HG02763 (cell line): ENCODE measurements around the gene SCCPDH.

Experiments
- ATAC-seq: cut with Tn5 transposase; IDR thresholded peaks from one replicate; pipeline ENCODE4 v1.9.1; 2021; ENCODE audit warnings: mild to moderate bottlenecking, moderate library complexity; ENCODE audit not compliant: unreplicated experiment

The SCCPDH gene

GRCh38 chr1:246748006-246748405, 23.8 kb downstream of the SCCPDH start:
- ATAC-seq: no peak

- no peak for ATAC-seq
Measured at GRCh38 chr1:246748867-246749266, 24.7 kb downstream of the SCCPDH start.

GRCh38 chr1:246750752-246751151, 26.5 kb downstream of the SCCPDH start:
- ATAC-seq: no peak

- ATAC-seq: peak; percentile 82
Measured at GRCh38 chr1:246753670-246754535, 29.7 kb downstream of the SCCPDH start.

DNA sequence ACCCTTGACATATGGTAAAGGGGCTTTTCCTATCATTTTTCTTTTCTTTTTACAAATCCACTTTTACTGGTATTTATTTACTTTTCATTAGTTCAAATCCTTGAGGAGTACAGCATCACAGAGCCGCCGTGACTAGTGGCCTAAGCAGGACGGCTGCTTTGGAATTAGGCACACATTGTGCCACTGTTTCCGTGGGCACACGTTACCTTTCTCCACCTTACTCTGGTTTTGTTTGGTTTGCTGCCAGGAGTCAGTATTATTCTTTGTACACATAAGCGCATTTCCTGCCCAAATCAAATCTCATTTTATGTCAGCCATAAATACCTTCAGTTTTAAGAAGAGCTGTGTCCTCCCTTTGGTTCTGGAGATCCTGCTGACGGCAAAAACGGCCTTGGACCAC, 31.2 kb downstream of the SCCPDH start:
- ATAC-seq: no peak

DNA sequence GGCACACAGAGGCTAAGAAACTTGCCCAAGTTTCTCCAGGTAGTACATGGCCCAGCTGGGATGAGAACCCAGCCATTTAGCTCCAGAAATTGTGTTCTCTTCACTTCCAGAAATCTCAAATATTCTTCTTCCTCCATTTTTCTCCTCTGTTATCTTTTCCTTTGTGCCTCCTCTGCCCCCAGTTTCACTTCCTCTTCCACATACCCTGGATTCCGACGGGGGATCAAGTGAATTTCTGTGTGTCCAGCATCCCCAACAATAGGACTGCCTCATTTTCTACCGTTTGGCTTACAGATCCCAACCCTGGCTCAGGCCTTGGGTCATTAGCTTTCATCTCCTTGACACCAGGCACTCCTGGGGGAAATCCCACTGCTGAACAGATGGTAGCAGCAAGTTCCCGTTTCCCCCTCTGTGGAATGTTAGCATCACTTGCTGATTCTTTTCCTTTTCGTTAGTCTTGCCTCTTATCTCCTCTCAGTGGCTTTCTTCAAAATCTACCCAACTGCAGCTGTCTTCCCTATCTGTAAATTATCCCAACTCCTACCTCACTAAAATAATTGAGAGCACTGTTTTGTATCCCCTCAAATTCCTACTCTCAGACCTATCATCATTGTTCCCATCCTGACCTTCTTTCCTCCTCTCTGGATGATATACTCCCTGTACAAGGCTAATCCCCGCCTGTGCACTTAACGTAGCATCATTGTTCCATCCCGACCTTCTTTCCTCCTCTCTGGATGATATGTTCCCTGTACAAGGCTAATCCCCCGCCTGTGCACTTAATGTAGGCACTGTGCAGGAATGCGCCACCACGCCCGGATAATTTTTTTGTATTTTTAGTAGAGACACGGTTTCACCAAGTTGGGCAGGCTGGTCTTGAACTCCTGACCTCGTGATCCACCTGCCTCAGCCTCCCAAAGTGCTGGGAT, 36.5 kb downstream of the SCCPDH start:
- ATAC-seq: no peak

GRCh38 chr1:246761396-246761795, 37.2 kb downstream of the SCCPDH start:
- ATAC-seq: no peak

DNA sequence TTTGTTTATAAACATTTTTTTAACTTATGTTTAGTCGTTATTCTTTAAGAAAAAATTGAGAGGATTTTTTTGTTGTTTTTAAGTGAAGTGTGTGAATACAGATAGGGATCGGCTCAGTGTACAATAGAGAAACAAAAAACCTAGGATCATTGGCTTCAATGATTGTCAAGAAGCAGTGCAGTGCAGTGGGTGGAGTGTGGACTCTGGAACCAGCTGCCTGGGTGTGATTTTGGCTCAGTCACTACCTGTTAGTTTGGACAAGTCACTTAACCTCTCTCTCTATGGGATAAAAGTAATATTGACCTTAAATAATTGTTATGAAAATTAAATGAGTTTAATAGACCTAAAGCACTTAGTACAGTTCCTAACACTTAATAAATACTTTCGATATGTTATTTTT, 41.3 kb downstream of the SCCPDH start:
- ATAC-seq: no peak

DNA sequence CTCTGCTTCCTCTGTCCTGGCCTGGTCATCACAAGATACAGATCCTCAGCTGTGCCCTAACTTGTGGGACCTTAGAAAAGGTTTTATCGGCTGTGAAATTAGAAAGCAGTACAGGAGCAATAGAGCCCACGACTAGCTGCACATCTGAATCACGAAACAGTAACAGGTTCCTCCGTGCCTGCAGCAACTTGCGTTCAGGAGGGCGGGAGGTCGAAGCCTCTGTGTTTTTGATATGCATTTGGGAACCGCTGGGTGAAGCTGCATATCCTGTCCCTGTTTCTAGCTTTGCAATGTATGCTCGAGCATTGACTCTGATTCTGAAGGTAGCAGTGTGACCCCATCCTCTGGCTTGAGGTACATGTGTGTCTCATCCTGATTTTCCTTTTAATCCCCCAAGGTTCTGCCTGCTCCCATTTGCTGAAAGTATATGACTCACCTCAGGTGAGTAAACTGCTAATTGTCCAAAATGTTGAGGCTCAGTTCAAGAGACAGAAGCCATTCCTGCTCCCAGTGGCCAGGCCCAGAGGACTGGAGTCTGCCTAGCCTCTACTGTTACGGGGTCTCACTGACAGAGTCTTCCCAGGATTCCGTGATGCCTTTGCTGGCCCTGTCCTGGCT, 44.3 kb downstream of the SCCPDH start:
- ATAC-seq: no peak

- no peak for ATAC-seq
Measured at GRCh38 chr1:246769306-246769705, 45.1 kb downstream of the SCCPDH start.

DNA sequence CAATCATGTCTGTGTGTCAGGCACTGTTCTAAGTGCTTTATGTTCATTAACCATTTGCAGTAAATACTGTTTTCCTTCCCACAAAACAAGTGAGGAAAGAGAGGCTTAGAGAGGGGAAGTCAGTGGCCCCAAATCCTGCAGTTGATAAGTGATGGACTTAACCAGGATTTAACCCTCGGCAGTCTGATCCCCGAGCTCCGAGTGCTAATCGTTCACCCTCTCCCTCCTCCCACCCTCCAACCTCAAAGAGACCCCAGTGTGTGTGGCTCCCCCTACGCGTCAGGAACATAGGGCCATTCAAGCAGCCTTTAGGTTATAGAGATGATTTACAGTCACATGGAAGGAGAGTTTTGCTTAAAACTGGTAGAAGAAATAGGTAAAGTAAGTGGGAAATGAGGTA, 47.2 kb downstream of the SCCPDH start:
- no peak for ATAC-seq

- no peak for ATAC-seq
Measured at GRCh38 chr1:246772686-246773085, 48.5 kb downstream of the SCCPDH start.

DNA sequence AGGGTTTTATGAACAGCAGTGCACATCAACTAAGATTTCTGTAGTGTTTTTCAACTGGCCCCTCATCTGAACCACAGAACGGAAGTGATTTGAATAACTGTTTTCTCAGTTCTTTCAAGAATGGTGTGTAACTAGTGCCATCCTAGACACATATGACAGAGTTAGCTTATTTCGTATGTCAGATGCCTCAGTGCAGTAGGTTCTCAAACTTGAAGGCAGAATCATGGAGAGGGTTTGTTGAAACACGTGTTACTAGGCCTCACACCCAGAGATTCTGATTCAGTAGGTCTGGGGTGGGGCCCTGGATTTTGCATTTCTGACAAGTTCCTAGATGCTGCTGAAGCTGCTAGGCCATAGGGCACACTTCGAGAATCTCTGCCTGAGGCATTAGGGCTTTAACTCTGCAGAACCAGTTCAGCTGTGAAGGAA, 49.0 kb downstream of the SCCPDH start:
- ATAC-seq: peak; percentile 98

GRCh38 chr1:246775531-246776385, 51.5 kb downstream of the SCCPDH start:
- no peak for ATAC-seq

GRCh38 chr1:246776923-246777322, 52.7 kb downstream of the SCCPDH start:
- no peak for ATAC-seq

DNA sequence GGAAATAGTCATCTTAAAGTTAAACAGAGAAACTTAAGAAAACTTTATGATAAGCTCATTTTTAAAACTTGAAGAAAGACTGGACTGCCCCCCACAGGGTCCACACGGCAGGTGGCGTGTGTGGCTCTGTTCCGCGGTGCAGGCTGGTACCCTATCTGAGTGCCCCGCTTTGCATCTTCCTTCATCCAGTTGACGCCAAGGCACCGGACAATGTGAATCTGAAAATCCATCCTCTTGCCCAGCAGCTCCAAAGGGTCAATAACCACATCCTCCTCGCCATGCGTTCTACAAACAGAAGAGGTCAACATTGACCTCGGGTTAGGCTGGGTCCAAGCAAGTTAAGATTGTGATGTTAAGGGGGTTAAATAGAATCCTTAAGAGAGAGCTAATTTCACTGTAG, 54.5 kb downstream of the SCCPDH start:
- no peak for ATAC-seq

DNA sequence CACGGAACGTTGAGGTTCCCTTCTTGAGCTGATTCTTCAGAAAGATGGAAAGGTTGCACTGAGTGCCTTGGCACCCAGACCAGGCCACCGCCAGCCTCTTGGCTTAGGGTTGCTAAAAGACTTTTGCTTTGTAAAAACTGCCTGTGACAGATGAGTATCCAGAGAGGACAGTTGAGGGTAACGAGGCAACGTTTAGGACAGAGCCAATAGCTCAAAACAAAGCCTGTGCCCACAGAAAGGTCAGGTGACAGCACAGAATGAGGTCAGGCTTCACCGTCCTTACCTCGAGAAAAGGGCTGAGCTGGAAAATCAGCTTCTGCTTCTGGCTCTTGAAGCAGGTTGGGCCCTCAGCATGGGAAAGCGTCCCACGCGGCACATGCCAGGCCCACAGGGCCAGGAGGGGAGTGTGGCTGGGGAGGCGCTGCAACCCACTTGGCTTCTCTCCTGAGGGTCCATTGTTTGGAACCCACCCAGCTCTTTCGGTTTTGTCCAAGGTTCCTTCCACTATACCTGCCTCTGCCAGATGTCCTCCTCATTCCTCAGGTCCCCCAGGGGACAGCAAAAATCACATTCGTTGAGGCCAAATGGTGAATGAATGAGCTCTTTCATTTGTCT, 55.5 kb downstream of the SCCPDH start:
- no peak for ATAC-seq

- ATAC-seq: no peak
Measured at GRCh38 chr1:246780264-246780663, 56.1 kb downstream of the SCCPDH start.

DNA sequence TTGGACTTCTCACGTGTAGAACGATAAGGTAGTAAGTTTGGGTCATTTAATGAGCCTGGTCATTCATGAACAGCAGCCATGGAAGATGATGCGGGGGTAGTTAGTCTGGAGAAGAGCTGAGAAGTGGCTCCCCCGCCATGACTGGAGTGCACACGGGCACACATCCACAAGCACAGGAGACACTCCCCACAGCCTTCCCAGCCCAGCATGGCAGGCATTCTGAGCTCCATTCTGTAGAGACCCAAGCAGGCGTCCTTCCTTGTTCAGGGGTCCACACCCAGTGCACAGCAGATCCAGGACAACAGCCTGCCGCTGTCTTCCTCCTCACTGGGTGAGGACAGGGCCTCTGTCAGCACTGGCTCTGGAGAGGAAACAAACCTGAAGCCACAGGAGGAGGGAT, 57.0 kb downstream of the SCCPDH start:
- ATAC-seq: no peak
